Glomerular visceral epithelial cell (primary cell): ENCODE data around the gene PITPNM1.
"Not testable (repeated sequence)": the region's sequence is repeated elsewhere in the genome, so short reads cannot be mapped to it uniquely, and the experiment has no call there.

ENCODE experiments used
- DNase-seq: peaks from one replicate; pipeline ENCODE4 v3.0.0-alpha.2; 2016; ENCODE audit errors: extremely low spot score

PITPNM1 gene

DNA sequence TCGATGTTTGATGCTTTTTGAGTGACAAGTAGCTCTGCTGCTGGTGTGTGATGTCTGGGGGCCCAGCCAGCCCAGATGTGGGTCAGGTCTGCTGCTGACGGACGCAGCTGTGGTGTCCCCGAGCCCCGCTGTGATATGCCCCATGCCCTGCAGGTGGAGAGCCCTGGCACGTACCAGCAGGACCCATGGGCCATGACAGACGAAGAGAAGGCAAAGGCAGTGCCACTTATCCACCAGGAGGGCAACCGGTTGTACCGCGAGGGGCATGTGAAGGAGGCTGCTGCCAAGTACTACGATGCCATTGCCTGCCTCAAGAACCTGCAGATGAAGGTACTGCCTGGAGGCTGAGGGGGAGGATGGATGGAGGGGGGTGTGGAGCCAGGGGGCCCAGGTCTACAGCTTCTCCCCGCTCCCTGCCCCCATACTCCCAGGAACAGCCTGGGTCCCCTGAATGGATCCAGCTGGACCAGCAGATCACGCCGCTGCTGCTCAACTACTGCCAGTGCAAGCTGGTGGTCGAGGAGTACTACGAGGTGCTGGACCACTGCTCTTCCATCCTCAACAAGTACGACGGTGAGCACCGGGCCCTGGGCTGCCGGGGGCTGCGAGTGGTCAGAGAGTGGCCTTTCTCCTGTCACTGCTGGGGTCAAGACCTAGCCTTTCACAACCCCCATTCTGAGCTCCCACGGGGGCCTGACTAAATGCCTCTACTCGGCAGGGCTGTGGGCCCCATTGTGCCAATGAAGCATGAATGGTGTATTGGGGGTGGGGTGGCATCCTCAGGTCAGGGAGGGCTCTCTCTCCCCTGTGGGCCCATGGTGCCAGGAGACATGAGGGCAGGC, 15.1 kb downstream of the PITPNM1 start:
- no peak for DNase-seq

DNA sequence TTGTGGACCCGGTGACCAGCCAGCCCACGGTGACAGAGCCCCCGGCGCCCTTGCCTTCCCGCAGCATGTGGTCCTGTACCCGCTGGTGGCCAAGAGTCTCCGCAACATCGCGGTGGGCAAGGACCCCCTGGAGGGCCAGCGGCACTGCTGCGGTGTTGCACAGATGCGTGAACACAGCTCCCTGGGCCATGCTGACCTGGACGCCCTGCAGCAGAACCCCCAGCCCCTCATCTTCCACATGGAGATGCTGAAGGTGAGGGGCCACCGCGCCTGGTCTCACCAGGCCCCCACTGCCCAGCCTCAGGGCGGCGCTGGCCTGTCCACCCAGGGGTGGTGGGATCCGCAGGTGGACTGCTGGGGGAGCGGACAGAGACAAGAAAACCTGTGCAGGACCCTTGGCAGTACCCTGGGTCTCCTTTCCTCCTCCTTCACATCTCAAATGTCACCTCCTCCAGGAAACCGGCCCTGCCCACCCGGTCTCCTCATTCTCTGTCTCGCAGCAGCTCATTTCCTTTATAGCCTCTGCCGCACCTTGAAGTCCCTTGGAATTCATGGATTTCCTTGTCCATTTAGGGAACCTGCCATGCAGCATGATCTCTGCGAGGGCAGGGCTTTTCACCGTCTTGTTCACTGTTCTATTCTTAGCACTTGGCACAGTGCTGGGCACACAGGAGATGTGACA, 15.8 kb downstream of the PITPNM1 start:
- DNase-seq = no peak

DNA sequence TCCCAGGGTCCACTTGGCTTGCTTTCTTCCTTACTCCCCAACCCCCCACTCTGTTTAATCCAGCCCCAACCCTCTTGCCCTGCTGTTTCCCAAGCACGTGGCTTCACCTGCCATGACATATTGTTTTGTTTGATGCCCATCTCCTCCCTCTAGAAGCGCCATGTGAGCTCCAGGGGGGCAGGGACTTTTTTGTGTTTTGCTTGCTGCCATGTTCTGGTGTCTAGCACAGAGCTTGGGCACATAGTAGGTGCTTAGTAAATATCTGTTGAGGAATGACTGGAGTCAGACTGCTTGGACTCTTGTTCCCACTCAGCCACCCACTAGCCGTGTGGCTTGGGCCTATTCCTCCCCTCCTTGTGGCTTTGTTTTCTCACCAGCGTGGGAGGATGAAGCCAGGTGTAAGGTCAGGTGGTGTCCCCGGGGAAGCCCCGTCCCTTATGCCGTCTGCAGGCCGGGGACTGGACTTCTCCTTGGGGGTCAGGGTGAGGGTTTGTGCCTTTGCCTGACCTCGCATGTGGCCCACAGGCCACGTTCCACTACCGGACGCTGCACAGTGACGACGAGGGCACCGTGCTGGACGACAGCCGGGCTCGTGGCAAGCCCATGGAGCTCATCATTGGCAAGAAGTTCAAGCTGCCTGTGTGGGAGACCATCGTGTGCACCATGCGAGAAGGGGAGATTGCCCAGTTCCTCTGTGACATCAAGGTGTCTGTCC, 18.5 kb downstream of the PITPNM1 start:
- no peak for DNase-seq

DNA sequence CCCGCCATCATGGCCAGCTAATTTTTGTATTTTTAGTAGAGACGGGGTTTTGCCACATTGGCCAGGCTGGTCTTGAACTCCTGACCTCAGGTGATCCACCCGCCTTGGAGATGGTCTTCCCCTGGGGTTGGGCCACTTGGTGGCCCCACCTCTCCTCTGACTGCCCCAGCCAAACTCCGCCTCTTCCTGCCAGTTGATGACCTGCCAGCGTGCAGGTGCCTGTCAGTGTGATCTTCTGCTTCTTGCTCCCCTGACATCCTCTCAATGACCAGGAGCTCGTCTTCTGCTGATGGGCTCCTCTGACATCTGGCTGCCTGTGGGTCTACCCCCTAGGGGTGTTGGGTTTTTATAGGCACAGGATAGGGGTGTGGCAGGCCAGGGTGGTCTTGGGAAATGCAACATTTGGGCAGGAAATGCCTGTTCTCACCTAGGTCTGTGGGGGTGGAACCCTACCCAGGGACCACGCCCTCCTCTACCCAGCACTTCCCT, 19.2 kb downstream of the PITPNM1 start:
- not testable (repeated sequence) for DNase-seq

DNA sequence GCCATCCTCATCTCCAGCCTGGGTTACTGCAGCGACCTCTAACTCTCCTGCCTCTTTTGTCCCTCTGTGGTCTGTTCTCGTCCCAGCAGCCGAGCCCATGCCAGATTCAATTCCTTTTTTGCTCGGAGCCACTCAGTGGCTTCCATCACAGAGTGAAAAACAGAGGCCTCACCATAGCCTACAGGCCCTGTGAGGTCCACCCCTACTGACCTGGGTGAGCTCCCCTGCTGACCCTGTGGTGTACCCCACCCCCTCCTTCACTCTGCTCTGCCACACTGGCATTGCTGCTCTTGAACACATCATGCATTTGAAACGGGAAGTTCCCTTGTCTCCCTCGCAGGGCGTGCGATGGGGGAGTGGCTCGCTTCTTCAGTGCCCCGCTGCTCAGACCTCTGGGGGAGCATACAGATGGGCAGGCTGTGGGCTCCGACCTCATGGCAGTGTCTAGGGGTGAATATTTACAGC, 20.3 kb downstream of the PITPNM1 start:
- no peak for DNase-seq

DNA sequence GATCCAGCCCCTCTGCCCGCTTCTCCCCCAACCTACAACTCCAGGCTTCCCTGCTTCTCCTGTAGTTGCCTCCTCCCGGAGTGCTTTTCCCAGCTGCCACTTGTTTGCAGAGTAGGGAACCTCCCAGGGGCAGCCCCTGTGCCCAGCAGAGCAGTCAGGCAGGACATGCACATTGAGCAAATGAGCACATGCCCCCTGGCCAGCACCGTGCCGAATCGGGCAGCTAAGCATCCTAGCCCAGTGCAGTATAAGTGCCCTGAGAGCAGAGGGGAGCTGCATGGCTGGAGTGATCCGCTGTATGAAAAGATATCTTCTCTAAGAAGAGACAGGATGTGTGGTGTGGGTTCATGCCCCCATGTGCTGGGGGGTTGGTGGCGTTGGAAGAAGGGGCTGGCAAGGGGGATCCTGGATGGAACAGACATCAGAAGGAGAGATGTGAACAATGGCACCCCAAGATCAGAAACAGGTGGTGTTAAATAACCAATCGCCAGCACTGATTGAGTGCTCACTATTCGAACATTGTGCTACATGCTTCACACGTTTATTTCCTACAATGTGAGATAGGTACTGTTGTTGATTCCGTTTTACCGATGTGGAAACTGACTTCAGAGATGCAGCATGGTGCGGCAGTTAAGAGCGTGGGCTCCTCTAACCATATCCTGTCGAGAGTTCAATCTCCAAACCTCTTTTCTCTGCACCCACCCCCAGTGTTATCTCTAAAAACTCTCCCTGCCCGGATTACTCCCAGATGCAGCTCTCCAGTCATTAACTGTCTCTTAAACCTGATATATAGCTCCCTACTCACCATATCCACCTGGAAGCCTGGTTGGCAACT, 21.1 kb downstream of the PITPNM1 start:
- DNase-seq = no peak

DNA sequence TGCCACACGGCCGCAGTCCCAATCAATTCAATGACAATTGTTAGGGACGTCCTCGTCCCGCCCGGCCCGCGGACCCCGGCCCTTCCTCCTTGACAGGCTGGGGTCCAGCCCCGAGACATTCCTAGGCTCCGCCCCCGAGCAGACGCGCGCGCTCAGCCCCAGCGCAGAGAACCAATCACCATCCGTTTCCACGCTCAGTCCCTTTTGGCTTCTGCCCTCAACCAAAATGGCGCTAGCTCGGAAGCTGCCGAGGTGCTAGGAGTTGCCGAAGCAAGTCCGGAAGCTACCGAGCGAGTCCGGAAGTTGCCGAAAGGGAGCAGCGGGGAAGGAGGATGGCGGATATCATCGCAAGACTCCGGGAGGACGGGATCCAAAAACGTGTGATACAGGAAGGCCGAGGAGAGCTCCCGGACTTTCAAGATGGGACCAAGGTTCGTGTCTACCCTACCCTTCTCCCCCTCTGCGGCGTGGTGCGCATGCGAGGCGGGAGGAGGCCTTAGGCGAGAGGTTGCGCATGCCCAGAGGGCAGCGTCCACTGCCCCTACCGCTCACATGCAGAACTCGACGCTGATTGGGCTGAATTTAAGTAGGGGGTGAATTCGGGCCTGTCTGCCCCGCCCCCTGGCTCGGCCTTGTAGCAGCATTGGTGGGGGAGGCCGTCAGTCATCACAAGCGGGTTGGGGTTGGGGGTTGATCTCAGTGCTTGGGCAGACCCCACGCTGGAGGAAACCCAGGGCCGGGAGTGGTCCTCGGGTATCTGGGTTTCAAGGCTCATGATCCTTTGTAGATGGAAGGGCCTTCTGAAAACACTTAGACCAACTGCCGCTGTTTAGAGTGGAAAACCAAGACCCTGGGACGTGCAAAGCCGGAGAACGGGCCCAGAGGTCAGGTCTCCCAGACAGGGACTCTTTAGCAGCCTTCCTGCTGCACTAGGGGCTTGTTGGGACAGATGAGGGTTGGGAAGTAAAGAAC, 22.1 kb downstream of the PITPNM1 start, which contains the start of gene AIP:
TSS of gene AIP (plus strand) at position 200 of the 972 bp plus-strand sequence. CDS start at position 333, 133 bp downstream.
- DNase-seq = peak; percentile 96

DNA sequence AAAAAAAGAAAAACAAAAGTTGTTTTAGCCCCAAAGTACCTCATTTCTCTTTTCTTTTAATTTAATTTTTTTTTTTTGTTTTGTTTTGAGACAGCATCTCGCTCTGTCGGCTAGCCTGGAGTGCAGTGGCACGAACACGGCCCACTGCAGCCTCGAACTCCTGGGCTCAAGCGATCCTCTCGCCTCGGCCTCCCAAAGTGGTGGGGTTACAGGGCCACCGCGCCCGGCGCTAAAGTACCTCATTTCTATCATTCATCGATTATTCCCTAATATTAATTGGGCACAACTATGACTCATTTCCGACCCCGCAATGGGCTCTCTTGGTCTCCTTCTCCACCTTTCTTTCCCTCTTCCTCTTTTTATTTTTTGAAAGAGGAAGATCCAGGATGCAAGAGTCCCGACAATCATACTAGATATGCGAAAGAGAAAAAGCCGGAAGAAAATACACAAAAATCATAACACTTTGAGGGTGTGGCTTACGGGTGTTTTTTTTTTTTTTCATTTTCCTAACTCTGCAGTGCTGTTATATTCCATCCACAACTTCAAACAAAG, 22.8 kb downstream of the PITPNM1 start:
- DNase-seq = no peak

DNA sequence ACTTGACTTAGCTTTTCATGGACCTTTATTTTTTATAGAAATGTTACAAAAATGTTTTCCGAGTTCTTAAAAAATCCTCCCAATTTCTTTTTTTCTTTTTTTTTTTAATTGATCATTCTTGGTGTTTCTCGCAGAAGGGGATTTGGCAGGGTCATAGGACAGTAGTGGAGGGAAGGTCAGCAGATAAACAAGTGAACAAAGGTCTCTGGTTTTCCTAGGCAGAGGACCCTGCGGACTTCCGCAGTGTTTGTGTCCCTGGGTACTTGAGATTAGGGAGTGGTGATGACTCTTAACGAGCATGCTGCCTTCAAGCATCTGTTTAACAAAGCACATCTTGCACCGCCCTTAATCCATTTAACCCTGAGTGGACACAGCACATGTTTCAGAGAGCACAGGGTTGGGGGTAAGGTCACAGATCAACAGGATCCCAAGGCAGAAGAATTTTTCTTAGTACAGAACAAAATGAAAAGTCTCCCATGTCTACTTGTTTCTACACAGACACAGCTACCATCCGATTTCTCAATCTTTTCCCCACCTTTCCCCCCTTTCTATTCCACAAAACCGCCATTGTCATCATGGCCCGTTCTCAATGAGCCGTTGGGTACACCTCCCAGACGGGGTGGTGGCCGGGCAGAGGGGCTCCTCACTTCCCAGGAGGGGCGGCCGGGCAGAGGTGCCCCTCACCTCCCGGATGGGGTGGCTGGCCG, 27.7 kb downstream of the PITPNM1 start:
- not testable (repeated sequence) for DNase-seq

DNA sequence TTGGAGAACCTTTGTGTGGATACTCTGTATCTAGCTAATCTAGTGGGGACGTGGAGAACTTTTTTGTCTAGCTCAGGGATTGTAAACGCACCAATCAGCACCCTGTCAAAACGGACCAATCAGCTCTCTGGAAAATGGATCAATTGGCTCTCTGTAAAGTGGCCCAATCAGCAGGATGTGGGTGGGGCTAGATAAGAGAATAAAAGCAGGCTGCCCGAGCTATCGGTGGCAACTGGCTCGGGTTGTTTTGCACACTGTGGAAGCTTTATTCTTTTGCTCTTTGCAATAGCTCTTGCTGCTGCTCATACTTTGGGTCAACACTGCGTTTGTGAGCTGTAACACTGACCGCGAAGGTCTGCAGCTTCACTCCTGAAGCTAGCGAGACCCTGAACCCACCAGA, 28.5 kb downstream of the PITPNM1 start:
- not testable (repeated sequence) for DNase-seq

DNA sequence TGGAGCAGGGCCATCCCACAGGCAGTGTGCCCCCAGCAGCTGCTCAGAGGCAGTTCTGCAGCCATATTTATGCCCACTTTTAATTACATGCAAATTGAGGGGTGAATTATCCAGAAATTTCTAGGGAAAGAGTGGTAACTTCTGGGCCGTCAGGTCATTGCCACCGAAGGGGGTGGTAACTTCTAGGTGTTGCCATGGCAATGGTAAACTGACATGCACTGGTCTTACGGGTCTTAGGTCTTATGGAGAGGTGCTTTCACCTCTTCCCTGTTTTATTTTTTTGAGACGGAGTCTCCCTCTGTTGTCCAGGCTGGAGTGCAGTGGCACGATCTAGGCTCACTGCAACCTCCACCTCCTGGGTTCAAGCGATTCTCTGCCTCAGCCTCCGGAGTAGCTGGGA, 32.3 kb downstream of the PITPNM1 start:
- no peak for DNase-seq

DNA sequence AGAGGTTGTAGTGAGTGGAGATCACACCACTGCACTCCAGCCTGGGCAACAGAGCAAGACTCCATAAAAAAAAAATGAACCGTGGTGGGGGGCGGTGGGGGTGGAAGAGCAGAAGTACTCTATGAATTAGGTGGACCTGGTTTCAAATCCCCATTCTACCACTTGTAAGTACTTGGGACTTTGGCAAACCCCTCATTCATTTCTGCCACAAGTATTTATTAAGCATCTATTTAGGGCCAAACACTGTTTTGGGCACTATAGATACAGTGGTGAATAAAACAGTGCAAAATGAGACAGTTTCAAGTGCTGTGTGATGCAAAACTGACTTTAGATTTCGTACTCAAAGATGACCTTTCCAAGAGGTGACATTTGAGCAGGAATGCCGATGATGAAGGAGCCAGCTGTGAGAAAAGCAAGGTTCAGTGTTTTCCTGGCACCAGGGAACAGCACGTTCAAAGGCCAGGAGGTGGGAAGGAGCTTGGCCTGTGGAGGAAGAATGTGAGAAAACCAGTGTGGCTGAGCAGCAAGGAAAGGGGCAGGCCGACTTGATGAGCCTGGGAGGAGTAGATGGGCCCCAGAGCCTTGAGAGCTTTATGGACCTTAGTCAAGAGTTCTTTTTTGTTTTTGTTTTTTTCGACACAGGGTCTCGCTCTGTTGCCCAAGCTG, 34.7 kb downstream of the PITPNM1 start:
- DNase-seq = no peak

DNA sequence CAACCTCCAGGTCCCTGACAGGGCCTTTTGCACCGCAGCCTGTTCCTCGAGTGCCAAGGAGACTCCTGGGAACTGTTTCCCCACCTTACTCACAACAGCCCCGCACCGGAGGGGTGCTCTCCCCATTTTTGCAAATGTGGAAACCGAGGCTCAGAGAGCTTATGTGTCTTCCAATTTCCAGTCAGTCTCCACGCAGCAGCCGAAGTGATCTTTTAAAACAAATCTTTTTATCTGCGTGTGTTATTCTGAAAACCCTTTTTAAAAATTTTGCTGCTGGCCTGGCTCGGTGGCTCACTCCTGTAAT, 35.7 kb downstream of the PITPNM1 start:
- DNase-seq = no peak

DNA sequence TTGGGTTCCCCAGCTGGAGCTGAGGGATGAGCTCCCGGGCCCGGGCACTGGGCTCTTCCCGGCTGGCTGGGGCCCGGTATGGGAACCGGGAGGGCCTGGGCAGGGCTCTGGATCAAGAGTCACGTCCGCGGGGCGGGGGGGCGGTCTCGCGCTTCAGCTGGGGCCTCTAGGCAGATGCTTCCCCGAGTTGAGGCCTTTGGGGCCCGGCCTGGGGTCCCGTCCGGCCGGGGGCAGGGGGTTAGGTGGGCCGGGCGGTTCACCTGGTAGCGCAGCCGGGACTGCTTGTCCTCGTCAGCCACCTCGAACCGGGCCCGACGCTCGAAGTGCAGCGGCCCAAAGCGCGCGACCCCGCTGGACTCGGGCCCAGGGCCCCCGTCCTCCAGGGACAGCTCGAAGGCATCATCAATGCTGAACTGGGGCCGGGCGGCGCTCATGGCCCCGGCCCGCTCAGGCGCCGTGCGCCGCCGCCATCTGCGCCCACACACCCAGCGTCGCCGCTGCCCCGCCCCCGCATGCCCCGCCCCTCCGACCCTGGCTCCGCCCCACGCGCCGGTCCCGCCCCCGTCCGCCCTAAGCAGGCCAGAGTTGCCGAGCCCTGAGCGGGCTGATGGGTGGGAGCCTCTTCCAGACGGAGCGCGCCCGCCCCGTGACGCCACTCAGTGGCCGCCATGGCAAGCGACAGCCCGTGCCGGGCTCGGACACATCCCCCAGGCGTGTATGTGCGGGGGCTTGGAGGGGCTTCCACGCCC, 36.2 kb downstream of the PITPNM1 start, which contains the start of gene TMEM134:
TSS of gene TMEM134 (minus strand) at position 493 of the 749 bp plus-strand sequence. CDS start at position 434, 59 bp downstream.
- peak; percentile 92 for DNase-seq

DNA sequence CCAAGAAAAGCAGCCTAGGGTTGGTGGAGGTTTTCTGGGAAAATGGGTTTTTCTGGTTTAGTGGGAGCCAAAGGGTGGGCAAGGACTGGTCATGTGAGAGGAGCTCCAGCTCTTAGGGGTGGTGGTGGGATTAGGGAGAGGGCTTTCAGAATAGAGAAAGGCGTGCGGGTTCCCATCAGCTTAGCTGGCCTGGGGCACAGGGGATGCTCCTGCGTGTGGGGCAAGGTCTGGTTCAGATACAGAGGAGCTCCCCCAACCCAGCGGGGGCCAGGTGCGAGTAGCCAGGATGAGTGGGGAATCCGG, 36.8 kb downstream of the PITPNM1 start:
- DNase-seq = no peak

DNA sequence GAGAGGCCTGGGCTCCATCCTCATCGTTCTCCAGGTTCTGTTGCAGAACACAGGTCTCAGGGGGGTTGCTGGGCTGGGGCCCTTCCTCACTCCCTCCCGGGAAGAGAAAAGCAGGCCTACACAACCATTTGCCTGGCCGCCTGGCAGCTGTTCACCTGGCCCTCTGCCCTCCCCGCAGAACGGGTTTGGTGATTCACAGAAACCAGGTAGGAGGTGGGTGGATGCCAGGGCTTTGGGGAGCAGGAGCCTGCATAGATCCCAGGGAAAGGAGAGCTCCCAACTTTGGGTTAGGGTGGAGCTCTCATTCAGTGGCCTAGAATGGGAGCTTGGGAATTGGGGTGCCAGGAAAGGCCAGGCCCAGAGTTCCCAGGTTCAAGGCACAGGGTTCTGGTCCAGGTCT, 37.1 kb downstream of the PITPNM1 start:
- DNase-seq = no peak

DNA sequence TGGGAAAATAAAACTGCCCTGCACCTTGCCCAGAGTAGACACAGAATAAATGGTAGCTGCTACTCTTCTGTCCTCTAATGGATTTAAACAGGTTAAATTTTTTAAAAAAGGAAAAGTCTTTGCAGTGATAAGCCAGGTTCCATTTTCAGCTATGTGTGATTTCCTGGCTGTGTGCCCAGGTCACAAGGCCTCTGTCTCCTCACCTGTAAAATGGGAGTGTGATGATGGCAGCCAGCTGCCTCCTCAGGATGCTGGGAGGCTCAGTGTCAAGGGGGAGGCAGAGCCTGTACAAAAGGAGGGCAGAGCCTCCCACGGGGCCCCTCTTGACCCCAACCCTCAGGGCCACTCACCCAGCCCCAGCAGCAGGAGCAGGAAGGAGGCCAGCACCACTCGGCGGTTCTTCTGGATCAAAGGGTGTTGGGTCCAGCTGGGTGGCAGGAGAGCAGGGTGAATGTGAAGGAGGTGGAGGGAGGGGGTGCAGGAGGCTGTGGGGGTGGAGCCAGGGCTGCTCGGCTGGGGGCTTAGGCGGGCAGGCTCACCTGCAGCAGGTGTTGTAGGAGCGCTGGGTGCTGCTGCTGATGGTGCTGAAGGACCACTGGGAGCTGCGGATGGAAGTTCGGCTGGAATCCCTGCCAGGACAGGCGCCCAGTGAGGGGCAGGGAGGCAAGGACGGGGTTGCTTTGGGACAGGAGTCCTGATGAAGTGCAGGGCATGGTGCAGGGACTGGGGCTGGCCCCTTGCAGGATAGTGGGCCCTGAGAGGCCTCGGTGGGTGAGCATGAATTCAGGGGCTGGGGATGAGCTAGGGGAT, 38.0 kb downstream of the PITPNM1 start:
- DNase-seq = no peak
